ENCODE data around the gene BAIAP2.

The BAIAP2 gene

DNA sequence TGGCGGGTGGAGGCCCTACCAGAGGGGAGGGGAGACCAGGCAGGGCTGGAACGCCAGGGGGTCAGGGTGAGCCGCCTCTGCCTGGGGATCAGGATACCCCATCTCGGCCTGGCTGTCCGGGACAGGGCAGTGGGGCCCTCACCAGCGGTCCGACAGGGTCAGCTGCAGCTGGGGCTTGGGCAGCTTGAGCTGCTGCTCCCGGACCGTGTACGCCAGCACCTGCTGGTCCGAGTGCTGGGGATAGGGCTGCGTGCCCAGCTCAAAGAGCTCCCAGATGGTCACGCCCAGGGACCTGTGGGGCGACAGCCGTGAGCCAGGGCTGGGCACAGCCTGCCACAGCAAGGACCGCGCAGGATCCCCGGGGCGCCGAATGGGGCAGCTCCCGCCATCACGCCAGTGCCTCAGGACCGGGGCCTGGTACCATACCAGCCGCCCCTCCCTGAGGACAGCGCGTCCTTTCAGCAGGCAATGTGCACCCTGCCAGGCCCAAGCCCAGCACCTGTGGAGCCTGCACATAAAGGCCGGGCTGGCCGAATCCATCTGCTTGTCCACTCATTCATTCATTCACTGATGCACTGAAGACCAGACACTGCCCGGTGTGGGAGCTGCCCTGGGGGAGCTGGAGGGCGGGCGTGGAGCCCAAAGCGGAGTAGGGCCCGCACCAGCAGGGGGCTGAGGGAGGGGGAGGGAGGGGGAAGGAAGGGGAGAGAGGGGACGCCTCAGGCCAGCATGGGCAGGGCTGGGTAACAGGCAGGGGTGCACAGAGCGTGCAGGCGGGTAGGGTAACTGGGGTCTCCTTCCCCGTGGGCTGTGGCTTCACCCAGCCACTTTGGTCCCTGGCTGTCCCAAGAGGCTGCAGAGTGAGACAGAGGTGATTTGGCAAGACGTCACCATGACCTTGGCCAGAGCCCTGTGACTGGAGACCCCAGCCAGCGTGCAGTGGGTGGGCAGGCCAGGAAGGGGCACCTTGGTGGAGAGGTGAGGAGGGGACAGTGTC lies 88.4 kb downstream of the BAIAP2 start:
- TF ChIP-seq ZFX (IDR thresholded peaks at IDR 0.05), result no peak
- TF ChIP-seq CTCF (conservative IDR thresholded peaks at IDR 0.05), result no peak
- H3K27ac ChIP-seq, result no peak overlapping the region

DNA sequence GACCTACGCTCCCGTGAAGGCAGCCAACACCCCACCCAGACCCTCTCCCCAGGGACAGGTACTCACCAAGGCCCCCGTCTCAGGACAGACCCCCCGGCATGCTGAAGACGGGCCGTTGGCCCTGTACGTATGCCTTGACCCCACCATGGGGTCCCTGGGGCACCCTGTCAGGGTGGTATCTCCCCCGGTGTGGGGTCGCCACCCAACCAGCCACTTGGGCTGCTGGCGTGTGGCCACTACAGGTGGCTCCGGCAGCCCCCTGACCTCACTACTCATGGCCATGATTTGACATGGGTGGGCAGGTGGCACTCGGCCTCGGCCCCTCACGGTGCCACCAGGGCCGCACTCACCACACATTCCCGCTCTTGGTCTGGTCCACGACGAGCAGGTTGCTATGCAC lies 89.4 kb downstream of the BAIAP2 start:
- TF ChIP-seq CTCF (conservative IDR thresholded peaks at IDR 0.05) (no peak), ZFX (IDR thresholded peaks at IDR 0.05) (no peak)
- H3K27ac ChIP-seq, result no peak overlapping the region

DNA sequence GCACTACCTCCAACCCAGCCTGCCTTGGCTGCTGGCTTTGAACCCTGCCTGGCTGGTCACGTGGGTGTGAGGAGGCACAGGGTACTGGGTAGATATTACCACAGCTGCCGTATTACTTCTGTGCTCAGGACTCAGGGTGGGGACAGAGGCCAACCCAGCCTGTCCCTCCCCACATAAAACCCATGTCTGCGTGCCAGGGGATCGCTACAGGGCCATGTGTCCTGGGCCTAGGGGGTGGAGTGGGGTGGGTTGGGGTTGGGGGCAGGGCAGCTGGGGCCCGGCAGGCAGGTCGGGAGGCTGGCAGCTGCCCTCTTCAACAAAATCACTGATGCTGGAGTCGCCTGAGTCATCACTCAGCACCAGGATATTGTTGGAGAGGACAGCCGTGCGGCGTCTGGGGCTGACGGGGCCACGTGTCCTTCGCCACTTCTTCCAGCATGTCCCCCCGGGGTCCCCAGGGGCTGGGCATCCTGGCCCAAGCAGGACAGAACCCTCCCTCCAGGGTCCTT lies 90.7 kb downstream of the BAIAP2 start:
- TF ChIP-seq CTCF (conservative IDR thresholded peaks at IDR 0.05) (no peak), ZFX (IDR thresholded peaks at IDR 0.05) (no peak)
- H3K27ac ChIP-seq, result no peak overlapping the region

- no peak for TF ChIP-seq CTCF (conservative IDR thresholded peaks at IDR 0.05)
- no peak for TF ChIP-seq ZFX (IDR thresholded peaks at IDR 0.05)
- no peak overlapping the region for H3K27ac ChIP-seq
These were observed 91.6 kb downstream of the BAIAP2 start for GRCh38 chr17:81126281-81127132.

GRCh38 chr17:81127133-81127455 lies 92.1 kb downstream of the BAIAP2 start:
- no peak for TF ChIP-seq CTCF (conservative IDR thresholded peaks at IDR 0.05)
- TF ChIP-seq ZFX (IDR thresholded peaks at IDR 0.05), result no peak
- no peak overlapping the region for H3K27ac ChIP-seq

DNA sequence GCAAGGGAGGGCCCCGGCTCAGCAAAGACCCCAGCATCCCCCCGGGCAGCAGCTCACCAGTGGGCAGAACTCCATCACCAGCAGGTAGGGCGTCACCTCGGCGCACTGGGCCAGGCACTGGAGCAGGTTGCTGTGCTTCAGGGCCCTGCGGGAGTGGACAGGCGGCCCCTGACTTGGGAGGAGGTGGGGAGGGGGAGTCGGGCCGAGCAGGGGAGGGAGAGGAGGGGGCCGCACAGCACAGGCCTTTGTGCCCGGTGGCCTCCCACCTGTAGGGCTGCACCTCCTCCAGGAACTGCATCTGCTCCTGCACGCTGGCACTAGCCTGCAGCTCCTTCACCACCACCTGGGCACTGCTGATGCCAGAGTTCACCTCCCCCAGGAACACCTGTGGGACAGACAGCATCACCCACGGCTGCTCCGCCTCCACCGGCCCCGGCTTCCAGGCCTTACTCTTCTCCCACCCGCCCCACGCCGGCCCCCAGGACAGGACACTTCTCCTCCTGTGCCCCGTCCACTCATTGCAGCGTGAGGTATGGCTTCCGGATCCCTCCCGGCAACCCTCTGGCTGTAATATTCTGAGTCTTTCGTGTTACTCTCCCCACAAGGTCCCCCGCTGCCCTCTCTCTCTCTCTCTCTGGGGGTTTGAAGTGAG lies 92.7 kb downstream of the BAIAP2 start:
- no peak overlapping the region for H3K27ac ChIP-seq
- no peak for TF ChIP-seq CTCF (conservative IDR thresholded peaks at IDR 0.05)
- TF ChIP-seq ZFX (IDR thresholded peaks at IDR 0.05), result no peak

All from C4-2B (cell line).